Measurements from ENCODE around the gene COG2.

DNA sequence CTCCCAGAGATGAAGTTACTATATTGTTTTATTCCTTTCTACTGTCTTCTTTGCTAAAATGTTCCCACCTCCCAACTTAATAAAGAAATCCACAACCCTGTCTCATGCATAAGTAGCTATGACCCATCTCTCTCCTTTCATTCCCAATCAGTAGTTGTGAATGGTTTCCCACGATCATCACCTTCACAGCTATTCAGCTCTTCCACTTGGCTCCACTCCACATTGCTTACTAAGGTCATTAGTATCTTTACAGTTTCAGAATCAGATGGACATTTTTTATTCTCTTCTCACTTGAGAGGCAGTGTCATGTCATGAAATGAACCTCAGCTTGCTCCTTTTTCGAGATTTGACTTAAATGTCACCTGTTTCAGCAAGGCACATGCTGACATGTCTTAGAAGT, 47.1 kb upstream of the COG2 start:
- no peak for TF ChIP-seq POLR2A (IDR thresholded peaks at IDR 0.05)
- TF ChIP-seq CTCF (IDR thresholded peaks at IDR 0.05), result no peak
- TF ChIP-seq EP300 (IDR thresholded peaks at IDR 0.05), result no peak

All from tibial nerve (tissue), 4 donors.